Effector CD4-positive, alpha-beta T cell (primary cell): ENCODE results near the gene PITPNM1.
"Not testable (repeated sequence)": the region's sequence is repeated elsewhere in the genome, so short reads cannot be mapped to it uniquely, and the experiment has no call there.

Source experiments
- DNase-seq: peaks from one replicate; pipeline ENCODE4 v3.0.0-alpha.2; 2020

The PITPNM1 gene

GRCh38 chr11:67486481-67487195 is 18.5 kb downstream of the PITPNM1 start:
- no peak for DNase-seq

- DNase-seq = not testable (repeated sequence)
Observed at GRCh38 chr11:67485873-67486361, 19.2 kb downstream of the PITPNM1 start.

GRCh38 chr11:67484847-67485311 is 20.3 kb downstream of the PITPNM1 start:
- peak; percentile 55 for DNase-seq

GRCh38 chr11:67483831-67484665 is 21.1 kb downstream of the PITPNM1 start:
- DNase-seq = peak; percentile 34

GRCh38 chr11:67482827-67483798 is 22.1 kb downstream of the PITPNM1 start, which contains the start of gene AIP:
TSS of gene AIP (plus strand) at chr11:67483026. CDS start at chr11:67483159, 133 bp downstream.
- DNase-seq = peak; percentile 98

- no peak for DNase-seq
Observed at GRCh38 chr11:67482275-67482826, 22.8 kb downstream of the PITPNM1 start.

- not testable (repeated sequence) for DNase-seq
Observed at GRCh38 chr11:67477344-67478050, 27.7 kb downstream of the PITPNM1 start.

GRCh38 chr11:67476692-67477091 is 28.5 kb downstream of the PITPNM1 start:
- DNase-seq = not testable (repeated sequence)

- no peak for DNase-seq
Observed at GRCh38 chr11:67472882-67473281, 32.3 kb downstream of the PITPNM1 start.

GRCh38 chr11:67470337-67471002 is 34.7 kb downstream of the PITPNM1 start:
- no peak for DNase-seq

- no peak for DNase-seq
Observed at GRCh38 chr11:67469508-67469811, 35.7 kb downstream of the PITPNM1 start.

GRCh38 chr11:67468759-67469507 is 36.2 kb downstream of the PITPNM1 start, which contains the start of gene TMEM134:
TSS of gene TMEM134 (minus strand) at chr11:67469251. CDS start at chr11:67469192, 59 bp downstream.
- DNase-seq = peak; percentile 89

GRCh38 chr11:67468456-67468758 is 36.8 kb downstream of the PITPNM1 start:
- DNase-seq = no peak

- DNase-seq = no peak
Observed at GRCh38 chr11:67468056-67468455, 37.1 kb downstream of the PITPNM1 start.

GRCh38 chr11:67466962-67467771 is 38.0 kb downstream of the PITPNM1 start:
- DNase-seq = no peak

- no peak for DNase-seq
Observed at GRCh38 chr11:67466367-67466766, 38.8 kb downstream of the PITPNM1 start.

GRCh38 chr11:67465530-67465929 is 39.6 kb downstream of the PITPNM1 start:
- not testable (repeated sequence) for DNase-seq

GRCh38 chr11:67465189-67465510 is 40.0 kb downstream of the PITPNM1 start:
- DNase-seq = no peak

GRCh38 chr11:67464411-67465188 is 40.6 kb downstream of the PITPNM1 start:
- peak; percentile 90 for DNase-seq
